GM12891 (cell line): ENCODE results near the gene YAF2.

Source experiments
- DNase-seq: peaks from one replicate; pipeline ENCODE4 v3.0.0; 2011; ENCODE audit warnings: low spot score; ENCODE audit not compliant: insufficient read length
- FAIRE-seq: peaks from 2 replicates; lab custom pipeline; 2011; peaks lifted over from hg19 to GRCh38; lab: Jason Lieb, UNC
- PAX5 ChIP-seq: IDR thresholded peaks from 2 replicates; pipeline ENCODE4 v1.6.1; 2011; ENCODE audit warnings: low read length, moderate library complexity, mild to moderate bottlenecking; ENCODE audit not compliant: insufficient read depth, severe bottlenecking
- POLR2A ChIP-seq: IDR thresholded peaks from 2 replicates; pipeline ENCODE4 v1.6.1; 2011; ENCODE audit warnings: low read depth, low read length, control low read depth
- POLR2AphosphoS5 ChIP-seq: IDR thresholded peaks from 2 replicates; pipeline ENCODE4 v1.6.1; 2011; ENCODE audit warnings: low read depth, low read length, control low read depth
- POU2F2 ChIP-seq: IDR thresholded peaks from 2 replicates; pipeline ENCODE4 v1.6.1; 2011; ENCODE audit warnings: low read depth, mild to moderate bottlenecking, control low read depth, low read length, moderate library complexity
- SPI1 ChIP-seq: IDR thresholded peaks from 2 replicates; pipeline ENCODE4 v1.6.1; 2011; ENCODE audit warnings: low read depth, low read length, control low read depth
- TAF1 ChIP-seq: IDR thresholded peaks from 2 replicates; pipeline ENCODE4 v1.6.1; 2011; ENCODE audit warnings: low read depth, low read length, control low read depth

The YAF2 gene

DNA sequence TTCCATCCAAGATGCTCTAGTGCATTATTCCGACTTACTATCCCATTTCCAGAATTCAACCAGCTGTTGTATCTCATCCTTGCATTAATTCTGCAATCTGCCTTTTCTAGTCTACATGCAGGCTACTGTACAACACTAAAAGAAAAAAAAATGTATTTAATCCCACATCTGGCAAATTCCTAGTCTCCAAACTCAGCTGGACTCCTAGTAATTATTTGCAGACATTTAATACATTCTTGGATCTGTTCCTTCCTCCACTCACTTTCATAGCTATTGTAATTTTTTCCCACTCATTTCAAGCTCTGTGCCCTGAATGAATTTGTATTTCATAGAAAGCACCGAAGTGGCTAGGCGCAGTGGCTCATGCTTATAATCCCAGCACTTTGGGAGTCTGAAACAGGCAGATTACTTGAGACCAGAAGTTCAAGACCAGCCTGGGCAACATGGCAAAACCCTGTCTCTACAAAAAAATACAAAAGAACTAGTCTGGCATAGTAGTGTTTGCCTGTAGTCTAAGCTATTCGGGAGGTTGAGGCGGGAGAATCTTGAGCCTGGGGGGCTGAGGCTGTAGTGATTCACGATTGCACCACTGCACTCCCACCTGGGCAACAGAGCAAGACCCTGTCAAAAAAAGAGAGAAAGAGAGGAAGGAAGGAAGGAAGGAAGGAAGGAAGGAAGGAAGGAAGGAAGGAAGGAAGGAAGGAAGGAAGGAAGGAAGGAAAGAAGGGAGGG lies 39.5 kb upstream of the YAF2 start:
- FAIRE-seq (no peak), DNase-seq (no peak)
- TF ChIP-seq POLR2A (no peak), PAX5 (no peak), POU2F2 (no peak), POLR2AphosphoS5 (no peak), SPI1 (no peak), TAF1 (no peak)

DNA sequence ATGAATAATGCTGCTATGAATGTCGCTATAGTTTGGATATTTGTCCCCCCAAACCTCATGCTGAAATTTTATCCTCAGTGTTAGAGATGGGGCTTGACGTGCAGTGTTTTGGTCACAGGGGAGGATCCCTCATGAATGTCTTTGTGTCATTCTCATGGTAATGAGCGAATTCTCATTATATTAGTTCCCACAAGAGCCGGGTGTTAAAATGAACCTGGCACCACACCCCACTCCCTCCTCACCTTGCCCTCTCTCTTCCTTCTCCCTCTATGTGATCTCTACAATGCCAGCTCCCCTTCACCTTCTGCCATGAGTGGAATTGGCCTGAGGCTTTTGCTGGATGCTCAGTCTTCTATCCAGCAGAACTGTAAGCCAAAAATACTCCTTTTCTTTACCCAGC lies 37.5 kb upstream of the YAF2 start:
- FAIRE-seq (no peak), DNase-seq (no peak)
- TF ChIP-seq PAX5 (no peak), SPI1 (no peak), POLR2A (no peak), POU2F2 (no peak), TAF1 (no peak), POLR2AphosphoS5 (no peak)

DNA sequence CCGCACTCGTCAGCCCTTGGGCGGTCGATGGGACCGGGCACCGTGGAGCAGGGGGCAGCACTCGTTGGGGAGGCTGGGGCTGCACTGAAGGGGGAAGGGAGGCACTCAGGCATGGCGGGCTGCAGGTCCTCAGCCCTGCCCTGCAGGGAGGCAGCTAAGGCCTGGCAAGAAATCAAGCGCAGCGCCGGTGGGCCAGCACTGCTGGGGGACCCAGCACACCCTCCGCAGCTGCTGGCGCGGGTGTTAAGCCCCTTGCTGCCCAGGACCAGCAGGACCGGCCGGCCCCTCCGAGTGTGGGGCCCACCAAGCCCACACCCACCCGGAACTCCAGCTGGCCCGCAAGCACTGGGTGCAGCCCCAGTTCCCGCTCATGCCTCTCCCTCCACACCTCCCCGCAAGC lies 35.7 kb upstream of the YAF2 start:
- TF ChIP-seq TAF1 = no peak
- no peak for TF ChIP-seq POLR2AphosphoS5
- TF ChIP-seq SPI1 = no peak
- TF ChIP-seq POU2F2 = no peak
- no peak for TF ChIP-seq POLR2A
- no peak for TF ChIP-seq PAX5
- DNase-seq (no peak), FAIRE-seq (no peak)

DNA sequence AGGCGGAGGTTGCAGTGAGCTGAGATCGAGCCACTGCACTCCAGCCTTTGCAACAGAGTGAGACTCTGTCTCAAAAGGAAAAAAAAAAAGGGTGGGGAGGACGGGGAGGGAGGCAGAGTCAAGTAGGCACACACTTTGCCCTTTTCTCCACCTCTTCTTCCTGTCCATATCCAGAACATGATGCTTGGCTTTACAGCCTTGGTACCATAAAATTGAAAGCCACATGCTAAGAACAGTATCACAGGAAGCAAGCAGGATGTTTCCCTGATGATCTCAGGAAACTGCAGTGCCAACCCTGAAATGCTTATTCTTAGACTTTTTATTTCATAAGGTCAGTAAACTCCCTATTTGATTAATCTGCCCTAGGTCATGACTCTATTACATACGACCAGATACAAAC lies 32.5 kb upstream of the YAF2 start:
- TF ChIP-seq POU2F2 = no peak
- no peak for TF ChIP-seq PAX5
- TF ChIP-seq POLR2A = no peak
- TF ChIP-seq POLR2AphosphoS5 = no peak
- no peak for TF ChIP-seq TAF1
- no peak for TF ChIP-seq SPI1
- DNase-seq (no peak), FAIRE-seq (no peak)

DNA sequence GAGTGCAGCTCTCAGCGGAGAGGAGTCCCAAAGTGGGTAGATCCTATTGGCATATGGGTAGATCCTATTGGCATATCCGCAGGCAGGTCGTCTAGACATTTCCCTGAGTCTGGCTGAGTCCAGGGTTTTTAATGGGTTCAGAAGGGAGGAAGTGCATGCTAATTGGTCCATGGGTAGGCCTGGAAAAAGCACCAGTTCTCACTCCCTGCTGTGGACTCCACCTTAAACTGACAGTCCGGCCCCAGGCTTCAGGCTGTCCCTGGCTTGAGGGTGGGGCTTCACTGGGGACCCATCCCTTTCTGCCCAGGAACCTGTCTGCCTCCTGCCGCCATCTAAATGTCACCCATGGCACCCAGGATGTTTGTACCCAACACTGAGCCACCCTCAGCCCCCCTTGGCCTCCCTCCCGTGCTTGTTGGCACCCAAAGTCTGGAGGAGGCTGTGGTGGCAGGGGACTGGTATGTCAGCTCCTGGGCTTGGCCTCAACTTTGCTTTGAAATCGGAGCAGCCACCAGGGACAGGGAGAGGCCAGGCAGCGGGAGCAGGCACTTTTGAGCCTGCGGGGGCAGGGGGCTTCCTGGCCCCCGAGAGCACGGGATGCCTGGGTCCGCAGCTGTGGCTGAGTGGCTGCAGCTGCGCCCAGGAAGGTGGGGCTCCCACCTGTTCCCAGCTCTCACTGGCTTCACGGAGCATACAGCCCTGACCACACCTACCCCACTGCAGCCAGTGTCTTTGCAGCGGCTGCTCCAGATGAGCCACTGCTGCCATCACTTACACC lies 29.6 kb upstream of the YAF2 start:
- FAIRE-seq (no peak), DNase-seq (no peak)
- TF ChIP-seq TAF1 = no peak
- TF ChIP-seq POLR2A = no peak
- no peak for TF ChIP-seq SPI1
- no peak for TF ChIP-seq POLR2AphosphoS5

DNA sequence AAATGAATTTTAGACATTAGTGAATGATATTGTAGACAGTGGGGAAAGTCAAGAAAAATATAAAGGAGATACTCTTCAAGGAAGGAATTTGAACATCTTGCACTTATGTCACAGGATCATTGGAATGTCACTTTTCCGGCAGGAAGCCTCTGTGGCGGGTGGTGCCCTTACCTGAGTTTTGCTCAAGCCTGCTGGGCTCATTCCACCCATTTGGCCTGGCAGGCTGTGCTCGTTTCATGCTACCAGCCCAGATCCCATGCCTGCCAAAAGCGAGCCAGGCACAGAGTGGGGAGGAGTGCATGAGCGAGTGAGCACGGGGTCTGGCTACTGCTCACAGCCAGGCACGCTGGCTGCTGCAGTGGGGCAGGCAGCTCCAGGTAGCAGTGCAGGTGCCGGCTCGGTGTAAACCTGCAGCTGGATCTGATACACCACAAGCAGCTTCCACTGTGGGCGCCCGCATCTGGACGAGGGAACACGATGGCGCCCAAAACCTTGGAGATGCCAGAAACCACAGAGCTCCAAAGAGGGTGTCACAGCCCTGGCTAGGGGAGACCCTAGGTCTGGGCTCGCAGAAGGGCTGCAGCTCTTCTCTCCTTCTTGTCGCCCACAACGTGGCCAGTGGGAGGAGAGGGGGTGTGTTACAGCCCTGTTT lies 28.7 kb upstream of the YAF2 start:
- FAIRE-seq = no peak
- TF ChIP-seq SPI1 (no peak), TAF1 (no peak), POLR2AphosphoS5 (no peak), POLR2A (no peak), POU2F2 (no peak), PAX5 (no peak)
- no peak for DNase-seq

DNA sequence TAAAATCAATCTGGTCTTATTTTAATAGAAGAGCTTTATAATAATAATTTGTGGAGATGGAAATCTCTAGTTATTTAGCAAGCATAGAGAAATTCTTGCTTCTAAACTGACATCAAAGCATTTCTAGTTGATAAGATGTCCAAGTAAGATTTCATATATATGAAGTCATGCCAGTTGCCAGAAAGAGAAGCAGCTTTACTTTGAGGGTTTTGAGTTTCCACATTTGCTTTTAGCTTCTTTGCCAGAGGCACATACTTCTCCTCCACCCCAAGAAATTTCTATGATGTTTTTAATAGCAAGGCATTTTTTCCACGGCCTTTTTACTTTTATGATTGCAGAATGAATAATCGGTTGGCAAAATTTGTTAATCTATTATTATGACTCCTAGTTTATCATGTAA lies 24.2 kb upstream of the YAF2 start:
- DNase-seq (no peak), FAIRE-seq (no peak)

DNA sequence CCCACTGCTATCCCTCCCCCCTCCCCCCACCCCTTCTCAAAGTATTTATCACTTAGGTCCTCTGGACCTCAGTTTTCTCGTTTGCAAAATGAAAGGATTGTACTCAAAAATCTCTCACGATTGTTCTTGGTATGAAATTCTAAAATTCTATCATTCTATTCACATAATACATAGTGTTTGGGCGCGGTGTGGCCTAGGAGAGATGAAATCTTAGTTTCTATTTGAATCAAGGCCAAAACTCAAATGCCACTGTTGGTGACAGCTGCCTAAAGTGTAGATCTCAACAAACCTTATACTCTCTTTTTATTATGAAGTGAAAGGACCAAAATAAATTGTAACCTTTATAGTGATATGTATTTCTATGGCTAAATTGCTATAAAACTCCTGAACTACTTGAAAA lies 23.7 kb upstream of the YAF2 start:
- no peak for FAIRE-seq
- DNase-seq = no peak
- TF ChIP-seq SPI1 = no peak

More for the DNA sequence above, 24.2 kb upstream of the YAF2 start:
- no peak for TF ChIP-seq POLR2A
- no peak for TF ChIP-seq POLR2AphosphoS5
- no peak for TF ChIP-seq PAX5
- TF ChIP-seq SPI1 = no peak
- TF ChIP-seq POU2F2 = no peak
- TF ChIP-seq TAF1 = no peak

DNA sequence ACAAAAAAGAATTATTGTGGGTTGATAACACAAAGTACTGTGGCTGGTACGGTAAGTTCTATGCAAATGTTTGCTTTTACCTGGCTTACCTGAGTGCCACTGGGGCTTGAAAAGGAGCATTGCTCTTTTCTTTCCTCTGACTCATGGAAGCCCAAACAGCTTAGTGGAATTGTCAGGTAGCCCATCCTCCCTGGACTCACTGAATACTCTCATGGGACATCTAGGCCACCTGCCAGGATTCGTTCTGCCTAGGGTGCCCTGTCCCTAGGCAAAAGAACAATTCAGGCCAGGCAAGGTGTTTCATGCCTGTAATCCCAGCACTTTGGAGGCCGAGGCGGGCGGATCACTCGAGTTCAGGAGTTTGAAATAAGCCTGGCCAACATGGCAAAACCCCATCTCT lies 22.5 kb upstream of the YAF2 start:
- FAIRE-seq = no peak
- DNase-seq = no peak
- TF ChIP-seq POU2F2 (no peak), POLR2AphosphoS5 (no peak), POLR2A (no peak), PAX5 (no peak), SPI1 (no peak), TAF1 (no peak)
